WTC11 (cell line): ENCODE data around the gene EFHC2.

ENCODE experiments used
- ESRRA ChIP-seq: sonication (generic); formaldehyde crosslinking; IDR thresholded peaks from 2 replicates; pipeline ENCODE4 v1.8.1; 2022; ENCODE audit warnings: mild to moderate bottlenecking, missing genetic modification reagents, borderline replicate concordance
- GRHL2 ChIP-seq: fragments of 250-450 bp; sonication (Bioruptor Pico); IDR thresholded peaks from 2 replicates; pipeline ENCODE4 v1.8.0; 2022; ENCODE audit warnings: mild to moderate bottlenecking, moderate library complexity; ENCODE audit not compliant: insufficient replicate concordance, severe bottlenecking
- JUN ChIP-seq: sonication (generic); formaldehyde crosslinking; IDR thresholded peaks from 2 replicates; pipeline ENCODE4 v1.8.0; 2023; ENCODE audit warnings: mild to moderate bottlenecking, missing genetic modification reagents
- MXD4 ChIP-seq: fragments of 250-450 bp; sonication (Bioruptor Pico); IDR thresholded peaks from 2 replicates; pipeline ENCODE4 v1.8.0; 2021; ENCODE audit warnings: mild to moderate bottlenecking, moderate library complexity, borderline replicate concordance
- NR2C2 ChIP-seq: sonication (generic); formaldehyde crosslinking; IDR thresholded peaks from 2 replicates; pipeline ENCODE4 v1.8.0; 2022; ENCODE audit warnings: mild to moderate bottlenecking, missing genetic modification reagents
- PRDM15 ChIP-seq: sonication (generic); formaldehyde crosslinking; IDR thresholded peaks from 2 replicates; pipeline ENCODE4 v1.8.0; 2022; ENCODE audit warnings: missing genetic modification reagents
- SOX15 ChIP-seq: fragments of 250-450 bp; sonication (Bioruptor Pico); IDR thresholded peaks from 2 replicates; pipeline ENCODE4 v1.9.0; 2021; ENCODE audit warnings: mild to moderate bottlenecking
- SP1 ChIP-seq: sonication (generic); formaldehyde crosslinking; conservative IDR thresholded peaks from 2 replicates; pipeline ENCODE4 v1.8.1; 2022; ENCODE audit warnings: missing genetic modification reagents
- ZNF423 ChIP-seq: fragments of 250-450 bp; sonication (Bioruptor Pico); IDR thresholded peaks from 2 replicates; pipeline ENCODE4 v2.1.2; 2022; ENCODE audit warnings: mild to moderate bottlenecking, moderate library complexity
- TF ChIP-seq, protein P1 (sequence below): fragments of 200-600 bp; IDR thresholded peaks from 2 replicates; pipeline ENCODE4 v1.8.0; 2022; ENCODE audit warnings: antibody characterized with exemption

DNA sequence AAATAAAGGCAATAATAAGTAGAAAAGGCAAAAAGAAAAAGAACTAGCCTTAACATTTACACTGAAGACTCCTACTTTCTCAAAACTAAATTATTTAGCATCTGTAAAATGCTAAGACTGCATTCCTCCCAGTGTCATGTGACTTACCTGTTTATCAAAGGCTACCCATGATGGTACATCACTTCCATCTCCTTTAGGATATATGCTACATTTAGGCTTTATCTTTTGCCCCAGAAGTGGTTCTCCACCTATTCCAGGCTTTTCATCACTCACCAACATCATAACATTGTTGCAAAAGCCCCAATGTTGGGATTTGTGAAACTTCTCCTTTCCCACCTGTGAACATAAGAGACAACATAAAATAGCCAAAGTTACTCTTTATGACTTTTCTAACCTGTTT is 31.1 kb downstream of the EFHC2 start:
- TF ChIP-seq ZNF423 (CRISPR knock-in tag) = no peak
- TF ChIP-seq SP1 = no peak
- TF ChIP-seq, protein P1, sequence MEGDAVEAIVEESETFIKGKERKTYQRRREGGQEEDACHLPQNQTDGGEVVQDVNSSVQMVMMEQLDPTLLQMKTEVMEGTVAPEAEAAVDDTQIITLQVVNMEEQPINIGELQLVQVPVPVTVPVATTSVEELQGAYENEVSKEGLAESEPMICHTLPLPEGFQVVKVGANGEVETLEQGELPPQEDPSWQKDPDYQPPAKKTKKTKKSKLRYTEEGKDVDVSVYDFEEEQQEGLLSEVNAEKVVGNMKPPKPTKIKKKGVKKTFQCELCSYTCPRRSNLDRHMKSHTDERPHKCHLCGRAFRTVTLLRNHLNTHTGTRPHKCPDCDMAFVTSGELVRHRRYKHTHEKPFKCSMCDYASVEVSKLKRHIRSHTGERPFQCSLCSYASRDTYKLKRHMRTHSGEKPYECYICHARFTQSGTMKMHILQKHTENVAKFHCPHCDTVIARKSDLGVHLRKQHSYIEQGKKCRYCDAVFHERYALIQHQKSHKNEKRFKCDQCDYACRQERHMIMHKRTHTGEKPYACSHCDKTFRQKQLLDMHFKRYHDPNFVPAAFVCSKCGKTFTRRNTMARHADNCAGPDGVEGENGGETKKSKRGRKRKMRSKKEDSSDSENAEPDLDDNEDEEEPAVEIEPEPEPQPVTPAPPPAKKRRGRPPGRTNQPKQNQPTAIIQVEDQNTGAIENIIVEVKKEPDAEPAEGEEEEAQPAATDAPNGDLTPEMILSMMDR = no peak
- TF ChIP-seq MXD4 (CRISPR knock-in tag) = no peak
- no peak for TF ChIP-seq SOX15
- no peak for TF ChIP-seq PRDM15 (CRISPR knock-in tag)
- TF ChIP-seq GRHL2 (CRISPR knock-in tag) = no peak
- no peak for TF ChIP-seq NR2C2 (CRISPR knock-in tag)
- TF ChIP-seq JUN (CRISPR knock-in tag) = no peak
- TF ChIP-seq ESRRA (CRISPR knock-in tag) = no peak
